Measurements from ENCODE around the gene FAP.

The FAP gene, protein sequence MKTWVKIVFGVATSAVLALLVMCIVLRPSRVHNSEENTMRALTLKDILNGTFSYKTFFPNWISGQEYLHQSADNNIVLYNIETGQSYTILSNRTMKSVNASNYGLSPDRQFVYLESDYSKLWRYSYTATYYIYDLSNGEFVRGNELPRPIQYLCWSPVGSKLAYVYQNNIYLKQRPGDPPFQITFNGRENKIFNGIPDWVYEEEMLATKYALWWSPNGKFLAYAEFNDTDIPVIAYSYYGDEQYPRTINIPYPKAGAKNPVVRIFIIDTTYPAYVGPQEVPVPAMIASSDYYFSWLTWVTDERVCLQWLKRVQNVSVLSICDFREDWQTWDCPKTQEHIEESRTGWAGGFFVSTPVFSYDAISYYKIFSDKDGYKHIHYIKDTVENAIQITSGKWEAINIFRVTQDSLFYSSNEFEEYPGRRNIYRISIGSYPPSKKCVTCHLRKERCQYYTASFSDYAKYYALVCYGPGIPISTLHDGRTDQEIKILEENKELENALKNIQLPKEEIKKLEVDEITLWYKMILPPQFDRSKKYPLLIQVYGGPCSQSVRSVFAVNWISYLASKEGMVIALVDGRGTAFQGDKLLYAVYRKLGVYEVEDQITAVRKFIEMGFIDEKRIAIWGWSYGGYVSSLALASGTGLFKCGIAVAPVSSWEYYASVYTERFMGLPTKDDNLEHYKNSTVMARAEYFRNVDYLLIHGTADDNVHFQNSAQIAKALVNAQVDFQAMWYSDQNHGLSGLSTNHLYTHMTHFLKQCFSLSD

DNA sequence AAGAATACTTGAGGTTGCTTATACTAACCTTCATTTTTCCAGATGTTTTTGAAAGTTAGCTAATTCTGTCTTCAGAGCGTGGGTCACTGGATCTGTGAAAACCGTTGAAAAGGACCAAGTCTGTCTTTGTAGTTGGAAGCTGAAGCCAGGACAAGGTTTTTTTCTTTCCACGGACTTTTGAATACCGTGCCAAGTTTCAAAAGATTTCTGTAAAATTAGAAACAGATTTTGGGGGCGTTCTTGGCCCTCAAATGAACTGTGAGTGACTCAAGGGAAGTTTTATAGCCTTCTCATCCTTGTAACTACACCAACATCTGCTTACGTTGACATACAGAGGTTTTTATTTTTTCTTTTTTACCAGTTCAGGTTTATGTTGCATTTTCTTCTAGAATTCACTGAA, at the start of gene FAP:
TSS of gene FAP (minus strand) at position 152 of the 400 bp plus-strand sequence. CDS start at position 34, 118 bp downstream.
- DNase-seq = no peak

DNA sequence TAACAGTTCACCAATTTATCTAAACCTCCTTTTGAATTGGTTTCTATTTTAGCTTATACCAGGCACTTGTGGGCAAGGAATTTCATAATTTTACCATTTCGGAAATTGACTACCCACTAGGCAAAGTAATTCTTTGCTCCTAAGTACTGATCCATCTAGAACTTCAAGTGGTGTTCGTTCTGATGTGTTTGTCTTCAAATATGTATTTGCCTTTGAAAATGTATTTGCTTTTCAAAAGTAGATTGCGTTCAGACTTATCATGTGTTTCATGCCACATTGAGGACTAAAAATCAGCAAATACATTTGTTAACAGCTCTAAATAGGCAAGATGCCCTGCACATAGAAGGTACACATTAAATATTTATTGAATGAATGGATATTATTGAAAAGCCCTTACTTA, 48.5 kb upstream of the FAP start:
- peak; percentile 58 for DNase-seq

DNA sequence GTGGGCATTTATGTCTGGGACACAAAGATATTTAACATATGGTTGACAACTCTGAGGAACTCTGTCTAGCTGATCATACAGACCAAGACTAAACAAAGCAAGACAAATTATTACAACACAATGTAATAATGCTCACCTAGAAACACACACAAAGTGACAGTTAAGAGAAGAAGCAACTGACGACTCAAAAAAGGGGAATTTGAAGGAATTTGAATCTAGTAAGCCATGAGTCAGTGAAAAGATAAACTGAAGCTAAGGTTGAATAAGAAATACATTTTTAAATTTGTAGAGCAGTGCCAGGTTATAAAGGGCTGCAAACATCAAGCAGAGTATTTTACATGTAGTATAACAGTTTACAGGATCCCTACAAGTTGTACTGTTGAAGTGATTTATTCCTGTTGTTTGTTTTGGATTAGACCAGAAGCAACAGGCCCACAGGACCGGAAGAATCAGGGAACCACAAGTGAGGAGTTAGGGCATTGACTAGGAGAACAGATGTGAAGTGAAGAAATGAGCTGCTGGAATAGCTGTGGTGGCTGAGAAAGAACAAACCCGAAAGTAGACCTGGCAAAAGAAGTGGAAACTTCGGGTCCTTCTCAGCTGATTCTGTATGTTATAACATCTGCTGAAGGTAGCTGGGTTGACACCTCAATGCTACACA, 39.6 kb upstream of the FAP start:
- DNase-seq = no peak

DNA sequence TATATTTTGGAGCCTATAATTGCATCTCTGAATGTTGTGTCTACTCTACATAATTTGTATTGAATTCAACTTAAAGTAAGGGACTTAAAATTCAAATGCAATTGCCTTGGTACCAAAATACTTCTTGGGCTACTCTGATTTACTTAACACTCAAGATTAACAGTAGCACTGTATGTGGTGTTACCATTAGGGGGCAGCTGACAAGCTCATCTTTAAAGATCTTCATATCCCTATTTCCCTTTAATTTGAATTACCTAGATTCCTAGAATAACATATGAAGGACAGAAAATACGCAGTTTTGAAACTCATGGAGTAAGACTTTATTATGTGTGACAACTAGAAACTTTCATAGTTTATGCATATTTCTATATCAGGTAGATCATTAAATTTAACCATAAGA, 37.4 kb upstream of the FAP start:
- DNase-seq = no peak

DNA sequence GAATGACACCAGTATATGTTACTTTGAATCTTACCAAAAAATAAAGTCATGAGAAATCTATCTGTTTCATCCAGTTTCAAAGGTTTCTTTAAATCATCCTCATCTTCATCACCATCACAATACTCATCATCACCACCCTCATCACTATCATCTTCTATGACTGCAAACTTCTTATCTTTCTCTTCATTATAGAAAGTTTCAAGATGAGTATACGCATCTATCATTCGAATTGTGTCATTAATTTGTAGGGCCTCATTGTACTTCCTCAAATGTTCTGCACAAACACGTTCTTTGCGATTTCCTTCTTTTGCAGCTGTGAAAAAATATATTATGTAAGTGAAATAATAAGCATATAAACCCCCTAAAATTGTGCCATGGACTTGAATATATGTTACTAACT, 34.1 kb upstream of the FAP start:
- DNase-seq = no peak

DNA sequence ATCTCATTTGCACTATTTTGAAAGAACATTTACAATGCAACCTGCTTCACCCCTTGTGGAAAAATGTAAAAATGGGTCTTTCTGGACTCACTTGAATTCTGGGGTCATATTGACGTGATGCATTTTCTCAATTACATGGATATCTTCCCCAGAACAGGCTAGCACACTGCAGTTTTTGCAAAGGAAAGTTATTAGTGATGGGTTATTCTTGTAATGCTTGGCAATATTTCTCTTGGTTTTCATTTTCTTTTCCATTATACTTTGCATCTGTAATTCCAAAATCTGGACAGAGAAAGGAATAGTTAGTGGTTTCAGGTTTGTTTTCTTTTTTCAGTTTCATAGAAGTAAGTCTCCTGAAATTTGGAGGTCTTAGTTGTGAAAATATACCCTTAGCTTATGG, 24.8 kb upstream of the FAP start:
- DNase-seq = no peak

DNA sequence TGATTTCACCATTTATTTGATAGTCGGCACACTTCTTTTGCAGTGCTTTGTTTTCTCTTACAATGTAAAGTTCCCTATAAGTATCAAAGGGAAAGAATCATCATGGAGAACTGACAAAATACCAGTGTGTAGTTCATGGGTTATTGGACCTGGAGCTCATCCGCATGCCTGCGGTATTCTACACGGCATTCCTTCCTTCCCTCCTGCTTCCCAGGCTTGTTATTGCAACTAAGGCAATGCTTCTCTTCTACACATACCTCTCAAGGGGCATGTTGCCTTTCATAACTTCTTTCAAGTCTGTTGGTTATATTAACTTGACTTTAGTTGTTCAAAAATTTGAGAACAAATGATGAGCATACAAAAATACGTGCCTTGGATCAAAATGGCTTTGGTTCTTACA, 24.3 kb upstream of the FAP start:
- no peak for DNase-seq

DNA sequence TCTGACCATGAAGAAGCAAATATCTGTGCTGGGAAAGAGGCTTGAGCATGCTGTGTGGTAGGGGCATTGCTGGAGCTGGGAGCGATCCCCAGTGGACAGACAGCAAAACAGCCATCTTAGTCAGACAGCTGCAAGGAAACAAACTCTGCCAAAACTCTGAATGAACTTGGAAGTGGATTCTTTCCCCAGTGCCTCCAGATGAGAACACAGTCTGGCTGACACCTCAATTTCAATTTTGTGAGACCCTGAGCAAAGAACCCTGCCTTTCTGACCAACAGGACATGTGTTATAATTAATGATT, 23.2 kb upstream of the FAP start:
- no peak for DNase-seq

DNA sequence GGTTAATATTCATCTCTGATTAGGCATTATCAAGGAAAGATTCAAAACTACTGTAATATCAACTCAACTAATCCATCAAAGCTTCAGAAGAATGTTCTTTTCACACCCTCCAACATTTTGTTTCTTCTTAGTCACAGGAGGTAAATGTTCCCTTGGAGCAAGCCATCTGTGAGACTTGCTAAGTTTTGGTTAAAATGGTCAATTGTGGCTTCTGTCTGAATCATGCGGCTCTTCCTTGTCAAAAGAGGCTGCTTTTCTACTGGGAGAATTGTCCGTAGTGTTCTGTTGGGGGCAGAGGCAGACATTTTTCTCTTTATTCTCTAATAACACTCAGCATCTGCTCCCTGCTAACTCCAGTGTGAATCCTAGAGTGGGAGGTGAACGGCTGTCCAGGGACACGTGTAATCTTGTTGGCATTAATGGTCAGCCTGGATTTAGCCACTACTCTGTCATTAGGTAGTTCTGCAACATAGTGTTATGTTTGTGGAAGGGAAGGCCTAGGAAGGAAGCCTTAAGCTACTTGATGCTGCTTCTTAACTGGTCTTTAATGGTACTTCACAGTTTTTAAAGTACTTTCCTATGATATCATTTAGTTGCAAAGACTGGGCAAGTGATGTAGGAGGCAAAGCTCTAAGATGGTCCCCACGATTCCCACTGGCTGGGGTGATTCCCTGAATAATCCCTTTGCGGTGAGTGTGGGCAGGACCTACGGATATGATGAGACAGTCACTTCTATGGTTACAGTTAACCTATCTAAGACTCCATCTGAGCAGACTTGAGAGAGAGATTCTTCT, 22.6 kb upstream of the FAP start:
- DNase-seq = no peak

DNA sequence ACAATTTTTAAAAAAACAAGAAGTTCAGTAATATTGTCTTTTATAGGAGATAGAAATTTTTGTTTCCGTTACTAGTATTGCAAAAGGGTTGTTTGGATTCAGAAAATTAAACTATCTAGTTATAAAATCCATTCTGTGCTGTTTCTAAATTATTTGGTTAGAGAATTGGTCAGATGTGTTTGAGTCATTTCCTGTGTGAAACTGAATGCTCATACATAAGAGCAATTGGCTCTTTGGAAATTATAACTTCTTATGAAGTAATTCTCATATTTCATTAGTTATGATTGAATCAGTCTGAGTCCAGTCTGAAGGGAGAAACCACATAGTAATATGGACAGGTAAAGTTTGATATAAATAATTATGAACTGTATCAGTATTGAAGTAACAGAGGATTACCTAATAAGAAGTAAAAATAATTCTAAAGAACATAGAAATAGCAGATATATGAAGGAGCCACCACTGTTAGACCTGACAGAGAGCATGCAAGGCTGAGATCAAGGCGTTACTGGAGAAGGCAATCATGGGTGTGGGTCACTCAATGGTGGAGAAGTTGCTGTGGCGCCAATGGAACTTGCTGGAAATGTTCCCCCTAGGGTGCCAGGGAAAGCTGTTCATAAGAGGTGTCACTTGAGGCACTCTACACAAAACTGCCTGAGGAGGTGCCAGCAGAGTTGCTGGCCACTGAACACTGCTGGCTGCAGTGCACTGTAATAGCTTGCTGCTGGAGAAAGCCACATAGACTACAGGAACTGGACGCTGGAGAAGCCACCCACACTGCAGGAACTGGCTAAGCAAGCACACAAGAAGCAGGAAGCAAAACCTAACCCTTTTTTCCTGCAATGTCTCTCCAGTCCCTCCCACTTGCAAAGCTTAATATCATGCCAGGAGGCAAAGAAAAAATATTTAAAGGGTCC, 18.0 kb upstream of the FAP start:
- DNase-seq = peak; percentile 53

DNA sequence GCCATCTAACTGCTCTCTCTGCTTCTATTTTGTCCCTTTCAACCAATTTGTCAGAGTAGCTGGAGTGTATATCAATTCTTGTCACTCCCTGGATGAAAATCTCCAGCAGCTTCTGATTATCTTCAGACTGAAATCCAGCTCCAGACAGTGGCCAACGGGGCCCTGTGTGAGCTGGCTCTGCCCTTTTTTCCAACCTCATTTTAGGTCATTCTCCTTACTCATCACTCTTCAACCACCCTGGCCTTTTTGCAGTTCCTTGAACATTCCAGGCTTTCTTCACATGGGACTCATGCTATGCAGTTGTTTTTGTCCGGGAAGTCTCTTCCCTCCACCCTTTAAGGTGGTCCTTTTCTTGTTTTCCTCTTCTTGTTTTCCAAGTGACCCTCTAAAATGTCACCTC, 15.4 kb upstream of the FAP start:
- DNase-seq = no peak

DNA sequence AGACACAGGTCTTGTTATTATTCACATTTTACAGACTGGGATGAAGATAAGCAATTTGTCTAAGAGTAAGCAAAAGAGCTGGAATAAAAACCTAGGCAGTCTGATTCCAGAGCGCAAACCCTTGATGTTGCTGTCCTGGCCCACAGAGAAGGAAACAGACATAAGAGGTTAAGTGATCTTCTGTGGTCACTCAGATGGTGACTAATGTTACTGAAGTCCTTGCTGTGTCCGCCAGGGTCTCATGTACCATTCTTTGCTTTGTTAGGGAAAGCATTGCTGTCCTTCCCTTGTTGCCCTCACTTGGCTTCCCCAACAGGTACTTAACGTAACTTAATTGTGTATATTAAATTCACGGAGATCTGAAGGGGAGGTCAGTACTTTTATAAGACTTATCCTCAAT, 14.9 kb upstream of the FAP start:
- DNase-seq = peak; percentile 24

DNA sequence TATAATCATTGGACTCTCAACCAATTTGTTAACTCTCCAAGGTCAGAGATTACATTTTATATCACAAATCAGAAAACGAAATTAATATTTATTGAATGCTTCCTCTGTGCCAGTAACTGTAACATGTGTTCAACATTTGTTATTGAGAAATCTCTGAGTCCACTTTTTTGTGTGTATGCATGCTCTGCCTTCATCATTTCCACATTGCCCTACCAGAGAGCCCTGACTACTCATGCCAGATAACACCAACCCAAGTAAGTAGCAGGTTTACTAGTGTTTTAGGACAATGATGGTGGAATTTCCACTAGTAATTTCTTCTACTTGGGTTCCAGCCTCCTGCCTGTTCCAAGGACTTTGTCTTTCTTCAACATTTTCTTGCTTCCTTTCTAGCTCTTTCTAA, 14.2 kb upstream of the FAP start:
- DNase-seq = no peak

DNA sequence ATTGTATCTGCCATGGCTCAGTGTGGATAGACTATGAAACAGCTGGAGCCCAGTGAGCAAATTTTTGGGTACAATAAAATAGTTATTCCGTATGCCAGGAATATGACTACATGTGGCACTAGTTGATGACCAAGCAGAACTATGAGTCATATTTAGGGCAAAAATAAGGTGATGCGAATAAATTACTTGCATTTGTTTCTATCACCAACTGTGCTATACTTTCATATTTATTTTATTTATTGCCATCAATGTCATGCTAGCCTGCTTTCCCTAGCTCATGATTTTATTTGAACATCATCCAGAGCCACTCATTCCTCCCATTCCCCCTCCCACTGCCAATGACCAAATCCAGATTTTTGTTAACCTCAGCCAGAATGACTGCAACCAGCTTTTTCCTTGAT, 13.3 kb upstream of the FAP start:
- no peak for DNase-seq

DNA sequence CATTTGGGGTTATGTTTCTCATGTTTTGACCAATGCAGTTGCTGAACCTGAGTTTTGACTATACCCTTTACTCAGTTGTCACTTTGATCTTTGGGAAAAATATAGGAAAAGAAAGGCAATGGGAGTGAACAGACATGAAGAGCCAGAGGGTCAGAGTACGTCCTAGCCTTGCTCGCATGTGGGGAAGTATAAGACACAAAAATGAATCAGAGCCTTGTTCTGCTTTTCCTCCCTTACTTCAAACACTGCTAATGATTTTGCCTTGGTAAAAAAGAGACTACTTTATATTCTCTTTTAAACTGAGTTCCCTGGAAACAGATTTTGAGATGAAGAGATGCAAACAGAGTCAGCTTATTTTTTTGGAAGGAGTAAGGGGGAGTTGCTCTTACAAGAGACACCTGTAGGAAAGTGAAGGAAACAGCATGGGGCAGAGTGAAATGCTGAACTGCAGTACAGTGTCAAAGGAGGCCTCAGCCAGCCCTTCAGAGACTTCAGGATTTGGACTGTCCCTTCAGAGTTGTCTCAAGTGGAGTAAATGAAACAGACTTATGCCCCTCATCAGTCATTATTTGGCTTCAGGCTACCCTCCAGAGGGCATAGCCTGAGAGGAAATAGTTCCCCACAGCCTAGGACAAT, 11.1 kb upstream of the FAP start:
- no peak for DNase-seq

DNA sequence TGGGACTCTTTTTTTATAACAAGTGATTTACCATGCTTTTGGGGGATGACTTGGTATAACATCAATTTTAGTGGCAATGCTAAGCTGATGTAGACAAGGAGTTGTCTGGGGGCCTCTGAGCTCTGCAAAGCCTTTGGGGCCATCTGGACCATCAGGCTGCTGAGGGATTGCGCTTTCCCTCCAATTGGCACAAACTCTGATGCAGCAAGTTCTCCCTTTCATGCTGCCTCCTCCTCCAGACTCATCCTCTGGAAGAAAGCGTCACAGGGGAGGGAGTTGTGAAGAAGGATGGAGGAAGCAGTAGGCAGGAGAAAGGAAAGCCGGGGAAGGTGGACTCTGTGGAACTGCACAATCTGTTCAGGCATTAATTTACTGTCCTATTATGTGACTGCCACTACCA, 10.2 kb upstream of the FAP start:
- DNase-seq = no peak

DNA sequence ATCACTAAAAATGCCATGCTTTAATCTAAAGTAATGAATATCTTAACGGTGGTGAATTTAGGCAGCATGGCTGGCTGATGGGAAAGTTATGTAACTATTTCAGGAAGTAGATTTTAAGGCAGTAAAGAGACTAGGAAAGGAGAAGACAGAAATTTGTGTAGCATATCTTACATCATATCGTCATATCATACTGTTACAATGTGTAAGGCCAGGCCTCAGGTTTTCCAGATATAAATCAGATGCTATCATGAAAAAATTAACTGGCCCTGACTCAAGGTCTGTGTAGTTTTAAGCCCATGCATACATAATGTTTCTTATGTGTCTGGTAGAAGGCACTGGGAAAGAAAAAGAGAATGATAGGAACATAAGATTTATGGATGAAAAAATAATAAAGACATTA, 8.9 kb upstream of the FAP start:
- no peak for DNase-seq

DNA sequence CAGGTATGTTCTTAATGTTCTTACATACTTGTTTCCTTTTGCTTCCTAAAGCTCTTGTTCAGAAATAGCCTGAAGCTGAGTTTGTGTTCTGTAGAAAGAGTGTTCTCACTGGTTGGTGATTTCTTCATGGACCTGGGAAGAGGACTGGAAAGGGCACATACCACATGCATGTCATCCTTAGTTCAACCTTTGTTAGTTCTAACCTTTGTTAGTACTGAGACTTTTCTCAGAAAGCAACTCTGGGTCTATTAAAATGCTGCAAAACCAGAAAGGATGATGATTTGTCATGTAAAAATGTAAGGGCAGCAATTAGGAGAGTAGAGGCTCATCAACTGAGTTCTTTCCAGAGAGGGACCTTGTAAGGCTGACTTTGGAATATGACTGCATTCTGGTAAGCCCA, 2.5 kb upstream of the FAP start:
- no peak for DNase-seq

DNA sequence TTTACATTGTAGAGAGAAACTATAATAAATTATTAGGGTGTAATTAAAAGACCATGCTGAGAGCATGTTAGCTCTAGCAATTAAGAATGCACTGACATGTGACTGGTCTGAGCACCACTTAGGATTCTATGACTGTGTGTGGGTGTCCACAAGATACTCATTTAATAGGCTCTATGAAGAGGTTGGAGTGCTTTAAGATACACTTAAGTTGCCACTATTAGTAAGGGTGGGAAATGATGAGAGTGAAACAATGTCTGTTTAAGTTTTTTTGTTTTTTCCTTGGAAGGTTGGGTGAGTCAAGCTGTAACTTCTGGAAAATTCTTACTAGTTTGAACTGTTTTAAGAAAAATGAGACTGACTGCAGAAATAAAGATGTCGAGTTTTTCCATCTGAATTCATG, 1.8 kb upstream of the FAP start:
- DNase-seq = peak; percentile 15

DNA sequence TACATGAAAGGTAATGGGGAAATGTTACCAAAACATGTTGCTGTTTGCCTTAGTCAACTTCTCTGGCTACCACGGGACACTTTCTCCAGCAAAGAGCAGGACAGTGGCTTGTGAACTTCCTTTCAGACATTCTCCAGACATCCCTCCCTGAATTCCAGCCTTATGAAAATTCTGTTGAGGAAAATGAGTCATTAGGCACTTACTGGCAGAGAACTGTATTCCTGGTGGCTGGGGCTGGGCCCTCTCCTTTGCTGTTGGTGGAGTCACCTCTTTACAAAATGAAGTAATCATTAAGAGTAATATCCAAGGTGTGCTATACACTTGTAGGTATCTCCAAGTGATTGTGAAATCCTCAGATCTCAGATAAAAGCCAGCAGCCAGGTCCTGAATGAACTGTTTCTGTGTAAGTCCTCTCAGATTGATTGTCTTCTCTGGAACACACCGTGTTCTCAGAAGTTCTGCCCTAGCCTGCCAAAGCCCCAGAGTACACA, 1.3 kb upstream of the FAP start:
- DNase-seq = peak; percentile 14

DNA sequence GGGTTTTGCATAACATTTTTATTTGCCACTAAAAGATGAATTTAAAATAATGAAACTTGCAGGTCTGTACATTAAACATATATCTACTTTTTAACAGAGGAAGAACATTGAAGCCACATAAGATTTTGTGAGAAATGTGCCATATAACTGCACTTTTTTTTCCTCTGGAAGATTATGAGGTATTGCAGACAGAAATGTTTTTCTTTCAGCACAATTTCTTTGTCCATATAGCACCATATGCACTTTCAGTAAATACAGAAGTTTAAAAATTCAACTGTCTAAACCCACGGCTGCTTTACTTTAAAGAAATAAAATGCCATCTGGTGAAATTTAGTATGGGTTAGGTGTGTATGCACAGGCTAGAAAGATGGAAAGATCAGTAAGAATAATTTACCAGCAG, 470 bp upstream of the FAP start:
- no peak for DNase-seq

Data from DMS53 (cell line).